ENCODE results near the gene LRP2BP.
"Not testable (repeated sequence)": the region's sequence is repeated elsewhere in the genome, so short reads cannot be mapped to it uniquely, and the experiment has no call there.

Gene LRP2BP

DNA sequence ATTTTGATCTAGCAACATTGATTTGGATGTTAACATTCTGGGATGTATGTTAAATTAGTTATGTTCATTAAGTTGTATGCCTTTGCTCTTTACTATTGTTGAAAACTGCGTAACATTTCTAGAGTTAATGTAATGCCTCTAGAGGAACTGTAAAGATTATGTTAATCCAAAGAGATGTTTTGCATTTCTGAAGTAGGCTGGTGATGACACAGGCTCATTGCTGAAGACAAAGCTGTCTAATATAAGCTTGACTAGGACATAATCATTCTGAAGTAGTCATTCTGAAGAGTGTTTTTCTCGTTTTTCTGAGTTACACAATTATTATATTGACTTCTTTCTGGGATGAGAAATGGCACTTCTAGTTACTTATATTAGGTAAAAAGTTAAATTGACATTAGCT is 72.9 kb downstream of the LRP2BP start:
- no peak for DNase-seq

DNA sequence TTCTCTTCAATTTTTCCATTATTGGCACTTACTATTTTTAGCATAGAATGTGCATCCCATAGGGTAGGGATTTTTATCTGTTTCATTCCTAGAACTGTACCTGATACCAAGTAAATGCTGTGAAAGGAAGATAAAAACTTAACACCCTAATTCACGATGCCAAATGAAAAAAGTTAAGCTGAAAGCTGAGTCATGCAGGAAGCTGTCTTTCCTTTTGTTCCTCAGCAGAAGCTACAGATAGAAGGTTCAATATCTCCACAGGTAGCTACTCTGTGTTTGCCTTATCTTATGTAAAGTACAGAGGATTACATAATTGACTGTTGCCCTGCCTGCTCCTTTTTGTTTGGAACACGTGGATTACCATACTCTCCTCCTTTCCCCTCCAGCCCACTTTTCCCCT is 77.0 kb downstream of the LRP2BP start:
- no peak for DNase-seq

DNA sequence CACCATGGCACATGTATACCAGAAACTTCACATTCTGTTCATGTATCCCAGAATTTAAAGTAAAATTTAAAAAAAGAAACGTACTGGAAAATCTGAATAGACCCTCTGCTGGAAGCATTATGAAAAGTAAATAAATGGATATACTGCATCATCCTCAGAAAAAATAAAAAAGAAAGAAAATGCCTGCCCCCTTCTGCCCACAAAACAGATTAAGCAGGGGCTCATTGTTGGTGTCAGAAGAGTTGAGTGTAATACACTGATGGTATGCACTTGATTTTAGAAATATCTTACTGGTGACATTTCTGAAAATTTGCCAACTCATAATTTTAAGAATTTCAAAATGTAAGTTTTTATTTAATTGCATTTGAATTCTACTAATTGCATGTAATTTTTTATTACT is 77.8 kb downstream of the LRP2BP start:
- DNase-seq, result no peak

DNA sequence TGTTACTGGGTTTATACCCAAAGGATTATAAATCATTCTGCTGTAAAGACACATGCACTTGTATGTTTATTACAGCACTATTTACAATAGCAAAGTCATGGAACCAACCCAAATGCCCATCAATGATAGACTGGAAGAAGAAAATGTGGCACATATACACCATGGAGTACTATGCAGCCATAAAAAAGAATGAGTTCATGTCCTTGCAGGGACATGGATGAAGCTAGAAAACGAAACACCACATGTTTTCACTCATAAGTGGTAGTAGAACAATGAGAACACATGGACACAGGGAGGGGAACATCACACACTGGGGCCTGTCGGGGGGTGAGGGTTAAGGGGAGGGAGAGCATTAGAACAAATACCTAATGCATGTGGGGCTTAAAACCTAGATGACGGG is 78.3 kb downstream of the LRP2BP start:
- DNase-seq, result not testable (repeated sequence)
